HG03378 (cell line): ENCODE results near the gene MYO7B.

ENCODE experiments used
- ATAC-seq: cut with Tn5 transposase; IDR thresholded peaks from one replicate; pipeline ENCODE4 v1.9.1; 2021; ENCODE audit warnings: mild to moderate bottlenecking, moderate library complexity; ENCODE audit not compliant: unreplicated experiment

Gene MYO7B

DNA sequence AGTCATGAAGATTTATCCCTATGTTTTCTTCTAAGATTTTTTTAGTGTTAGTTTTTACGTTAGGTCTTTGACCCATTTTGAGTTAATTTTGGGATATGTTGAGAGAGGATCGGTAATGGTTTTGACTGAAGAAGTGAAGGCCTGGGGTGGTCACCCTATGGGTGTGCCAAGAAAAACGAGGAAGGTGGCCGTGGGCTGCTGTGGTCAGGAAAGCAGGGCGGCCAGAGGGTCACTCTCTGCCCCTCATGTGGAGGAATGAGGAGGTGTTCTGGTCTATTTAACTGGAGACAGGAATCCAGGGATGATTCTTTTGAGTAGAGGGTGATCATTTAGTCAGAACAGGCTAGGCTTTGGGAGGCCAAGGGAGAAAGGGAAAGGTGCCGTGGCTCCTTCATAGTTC lies 50.7 kb downstream of the MYO7B start:
- no peak for ATAC-seq

DNA sequence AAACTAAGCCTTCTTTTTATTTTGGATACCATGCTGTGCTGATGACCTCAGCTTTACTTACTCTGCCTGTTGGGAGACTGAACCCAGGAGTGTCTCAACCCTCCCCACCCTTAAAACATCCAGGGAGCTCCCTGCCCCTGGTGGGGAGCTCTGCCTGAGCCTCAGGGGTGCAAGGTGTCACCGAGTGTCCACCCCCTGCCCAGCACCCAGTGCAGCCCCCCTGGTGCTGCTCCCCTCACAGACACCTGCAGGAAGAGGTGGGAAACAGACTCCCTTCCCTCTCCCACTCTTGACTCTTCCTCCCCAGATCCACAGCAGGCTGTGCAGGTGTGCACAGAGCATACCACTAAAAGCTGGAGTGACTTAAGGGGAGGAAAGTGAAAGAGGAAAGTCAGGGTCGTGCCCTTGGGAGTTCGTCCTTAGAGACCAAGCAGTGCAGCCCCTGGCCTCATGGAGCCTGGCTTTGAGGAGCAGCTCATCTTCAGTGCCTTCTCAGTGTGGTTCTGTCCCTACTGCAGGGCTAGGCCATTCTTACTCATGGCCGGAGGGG lies 51.3 kb downstream of the MYO7B start:
- no peak for ATAC-seq

DNA sequence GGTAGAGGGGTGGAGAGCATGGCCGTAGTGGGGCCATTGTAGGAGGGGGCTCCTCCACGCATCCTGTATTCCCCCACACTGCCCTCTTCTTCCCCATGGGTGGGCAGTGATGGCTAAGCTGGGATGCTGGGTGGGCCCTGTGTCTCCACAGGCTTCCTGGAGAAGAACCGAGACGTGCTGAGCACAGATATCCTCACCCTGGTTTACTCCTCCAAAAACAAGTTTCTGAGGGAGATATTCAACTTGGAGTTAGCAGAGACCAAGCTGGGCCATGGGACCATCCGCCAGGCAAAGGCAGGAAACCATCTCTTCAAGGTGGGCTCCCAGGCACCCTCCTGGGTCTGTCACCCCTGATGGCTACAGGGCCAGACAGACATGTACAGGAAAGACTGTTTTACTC lies 52.8 kb downstream of the MYO7B start:
- ATAC-seq: no peak

DNA sequence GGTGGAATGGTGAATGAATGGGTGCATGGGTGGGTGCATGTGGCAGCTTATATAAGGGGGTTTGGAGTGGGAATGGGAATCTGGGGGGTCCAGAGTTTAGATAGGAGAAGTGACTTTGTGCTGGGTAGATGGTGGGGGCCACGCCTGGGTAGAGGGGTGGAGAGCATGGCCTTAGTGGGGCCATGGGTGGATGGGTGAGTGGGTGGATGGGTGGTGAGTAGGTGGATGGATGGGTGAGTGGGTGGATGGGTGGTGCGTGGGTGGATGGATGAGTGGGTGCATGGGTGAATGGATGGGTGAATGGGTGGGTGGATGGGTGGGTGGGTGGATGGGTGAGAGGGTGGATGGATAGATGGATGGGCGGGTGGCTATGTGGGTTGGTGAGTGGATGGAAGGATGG lies 53.9 kb downstream of the MYO7B start:
- ATAC-seq: no peak

DNA sequence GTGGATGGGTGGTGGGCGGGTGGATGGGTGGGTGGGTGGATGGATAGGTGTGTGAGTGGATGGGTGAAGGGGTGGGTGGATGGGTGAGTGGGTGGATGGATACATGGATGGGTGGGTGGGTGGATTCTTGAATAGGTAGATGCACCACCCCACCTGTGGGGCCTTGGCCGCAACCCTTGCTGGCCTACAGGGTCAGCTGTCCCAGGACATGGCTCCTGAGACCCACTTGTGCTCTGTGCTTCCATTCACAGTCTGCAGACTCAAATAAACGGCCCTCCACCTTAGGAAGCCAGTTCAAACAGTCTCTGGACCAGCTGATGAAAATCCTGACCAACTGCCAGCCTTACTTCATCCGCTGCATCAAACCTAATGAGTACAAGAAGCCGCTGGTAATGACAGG lies 54.4 kb downstream of the MYO7B start:
- no peak for ATAC-seq

DNA sequence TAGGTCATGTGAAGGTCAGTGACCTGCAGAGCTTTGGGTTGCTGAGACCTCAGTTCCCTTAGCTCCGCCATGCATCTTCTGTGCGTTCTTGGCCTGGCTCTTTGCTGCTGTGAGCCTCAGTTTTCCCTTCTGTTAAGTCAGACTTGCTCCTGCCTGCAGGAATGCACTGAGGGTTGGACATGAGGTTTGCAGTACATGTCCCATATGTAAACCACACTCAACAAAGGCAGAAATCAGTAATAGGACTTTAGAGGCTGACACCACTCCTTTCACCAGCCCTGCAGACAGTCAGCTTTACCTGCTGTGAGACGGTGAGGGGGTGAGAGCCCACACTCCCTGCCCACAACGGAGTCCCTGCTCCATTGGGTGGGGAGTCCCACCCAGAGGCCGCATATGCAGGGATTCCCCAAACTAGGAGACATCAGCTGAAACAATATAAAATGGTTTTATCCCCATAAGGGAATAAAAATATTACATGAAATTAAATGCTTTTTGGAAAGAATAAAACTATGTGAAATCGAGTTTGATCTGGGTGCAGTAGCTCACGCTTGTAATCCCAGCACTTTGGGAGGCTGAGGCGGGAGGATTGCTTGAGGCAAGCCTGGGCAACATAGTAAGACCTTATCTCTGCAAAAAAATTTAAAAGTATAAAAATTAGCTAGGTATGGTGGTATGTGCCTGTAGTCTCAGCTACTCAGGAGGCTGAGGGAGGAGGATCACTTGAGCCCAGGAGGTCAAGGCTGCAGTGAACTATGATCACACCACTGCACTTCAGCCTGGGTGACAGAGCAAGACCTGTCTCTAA lies 55.1 kb downstream of the MYO7B start:
- ATAC-seq: no peak

DNA sequence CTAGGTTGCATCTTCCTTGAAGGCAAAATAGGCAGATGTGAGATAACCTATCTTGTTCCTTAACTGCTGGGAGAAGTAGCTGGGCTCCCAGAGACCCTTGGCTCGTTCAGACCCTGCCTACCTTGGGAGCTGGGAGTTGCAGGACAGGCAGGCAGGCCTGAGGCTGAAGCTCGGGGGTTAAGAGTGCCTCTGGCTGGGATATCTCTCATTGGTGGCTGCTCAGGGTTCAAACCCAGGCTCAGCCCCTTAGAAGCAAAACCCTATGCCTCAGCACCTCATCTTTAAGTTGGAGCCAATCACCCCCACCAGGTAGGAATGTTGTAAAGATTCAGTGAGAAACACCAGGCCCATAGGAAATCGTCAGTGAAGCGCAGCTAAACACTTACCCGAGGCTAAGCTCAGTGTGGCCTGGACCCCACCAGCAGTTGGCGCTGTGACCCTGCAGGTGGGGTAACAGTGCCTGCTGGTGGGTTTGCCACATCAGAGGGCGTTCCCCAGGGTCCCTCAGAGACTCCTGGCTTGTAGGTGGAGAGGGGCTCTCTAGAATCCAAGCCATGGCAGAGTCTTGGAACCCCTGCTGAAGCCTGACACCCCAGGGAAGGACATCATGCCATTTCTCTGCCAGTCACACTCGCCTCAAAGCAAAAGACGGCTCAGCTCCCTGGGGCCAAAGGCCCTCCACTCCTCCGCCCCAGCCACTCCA lies 55.9 kb downstream of the MYO7B start:
- ATAC-seq: peak; percentile 60

DNA sequence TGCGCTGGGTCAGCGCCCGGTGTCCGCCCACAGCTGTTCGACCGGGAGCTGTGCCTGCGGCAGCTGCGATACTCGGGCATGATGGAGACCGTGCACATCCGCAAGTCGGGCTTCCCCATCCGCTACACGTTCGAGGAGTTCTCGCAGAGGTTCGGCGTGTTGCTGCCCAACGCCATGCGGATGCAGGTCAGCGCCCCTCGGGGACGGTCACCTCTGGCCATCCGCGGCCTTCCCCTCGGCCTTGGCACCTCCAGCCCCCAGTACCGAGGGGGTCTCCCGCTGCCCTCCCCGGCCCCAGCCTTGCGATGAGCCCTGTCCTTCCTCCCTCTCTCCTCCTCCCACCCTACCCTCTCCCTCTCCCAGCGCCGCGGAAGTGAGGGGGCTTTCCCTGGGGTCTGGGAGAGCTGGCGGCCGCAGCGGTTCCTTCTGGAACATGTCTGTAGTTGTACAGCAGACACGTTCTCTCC lies 57.3 kb downstream of the MYO7B start:
- ATAC-seq: no peak

DNA sequence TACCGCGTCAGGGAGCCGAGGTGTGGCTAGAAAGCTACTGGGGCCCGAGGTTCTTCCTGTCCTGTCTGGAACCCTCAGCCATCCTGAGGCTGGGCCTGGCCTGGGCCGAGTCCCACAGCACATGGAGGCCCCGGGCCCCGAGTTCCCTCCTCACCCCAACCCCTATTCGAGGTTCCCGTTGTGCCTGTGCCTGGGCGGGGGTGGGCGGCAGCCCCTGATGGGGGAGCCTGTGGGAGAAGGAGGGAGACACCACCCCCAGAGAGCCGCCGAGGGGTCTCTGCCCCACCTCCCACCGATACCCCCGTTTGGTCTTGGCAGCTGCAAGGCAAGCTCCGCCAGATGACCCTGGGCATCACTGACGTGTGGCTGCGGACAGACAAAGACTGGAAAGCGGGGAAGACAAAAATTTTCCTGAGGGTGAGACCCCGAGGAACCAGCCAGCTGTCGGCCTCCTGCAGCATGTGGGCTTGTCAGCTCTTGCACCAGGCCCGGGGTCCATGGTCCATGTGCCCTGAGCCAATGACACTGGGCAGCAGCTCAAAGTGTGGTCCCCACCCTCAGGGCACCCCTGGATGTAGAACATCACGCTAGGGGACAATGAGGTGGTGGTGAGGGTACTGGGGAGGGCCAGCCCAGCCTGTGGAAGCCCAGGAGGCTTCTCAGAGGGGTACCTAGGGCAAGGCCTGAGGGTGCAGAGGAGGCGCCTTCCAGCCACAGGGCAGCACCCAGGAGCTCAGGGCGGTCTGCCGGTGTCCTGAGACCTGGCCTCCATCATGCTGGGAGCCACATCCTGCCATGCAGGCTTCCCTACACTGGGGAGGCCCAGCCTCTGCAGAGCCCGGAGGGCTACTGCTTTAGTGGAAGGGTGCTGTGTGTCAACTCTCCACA lies 58.0 kb downstream of the MYO7B start:
- no peak for ATAC-seq

DNA sequence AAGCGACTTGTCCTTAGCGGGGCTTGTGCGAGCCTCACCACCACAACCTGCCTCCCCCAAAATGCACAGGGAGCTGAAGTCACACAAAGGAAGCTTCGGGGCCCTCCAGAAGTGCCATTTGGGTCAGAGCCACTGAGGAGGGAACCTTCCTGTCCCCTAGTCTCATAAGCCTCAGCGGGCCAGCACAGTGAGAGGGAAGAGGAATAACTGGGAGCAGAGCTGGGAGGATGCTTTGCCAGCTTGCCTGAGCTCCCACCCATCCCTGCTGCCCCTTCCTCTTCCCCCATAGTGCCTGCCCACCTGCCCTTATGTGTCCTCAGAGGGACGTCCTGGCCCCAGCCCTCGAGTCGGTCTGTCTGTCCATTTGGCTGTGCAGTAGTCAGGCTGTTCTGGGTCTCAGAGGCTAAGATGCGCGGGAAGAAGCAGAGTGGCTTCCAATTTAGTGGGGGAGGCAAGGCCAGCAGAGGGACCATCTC lies 58.7 kb downstream of the MYO7B start:
- ATAC-seq: no peak

DNA sequence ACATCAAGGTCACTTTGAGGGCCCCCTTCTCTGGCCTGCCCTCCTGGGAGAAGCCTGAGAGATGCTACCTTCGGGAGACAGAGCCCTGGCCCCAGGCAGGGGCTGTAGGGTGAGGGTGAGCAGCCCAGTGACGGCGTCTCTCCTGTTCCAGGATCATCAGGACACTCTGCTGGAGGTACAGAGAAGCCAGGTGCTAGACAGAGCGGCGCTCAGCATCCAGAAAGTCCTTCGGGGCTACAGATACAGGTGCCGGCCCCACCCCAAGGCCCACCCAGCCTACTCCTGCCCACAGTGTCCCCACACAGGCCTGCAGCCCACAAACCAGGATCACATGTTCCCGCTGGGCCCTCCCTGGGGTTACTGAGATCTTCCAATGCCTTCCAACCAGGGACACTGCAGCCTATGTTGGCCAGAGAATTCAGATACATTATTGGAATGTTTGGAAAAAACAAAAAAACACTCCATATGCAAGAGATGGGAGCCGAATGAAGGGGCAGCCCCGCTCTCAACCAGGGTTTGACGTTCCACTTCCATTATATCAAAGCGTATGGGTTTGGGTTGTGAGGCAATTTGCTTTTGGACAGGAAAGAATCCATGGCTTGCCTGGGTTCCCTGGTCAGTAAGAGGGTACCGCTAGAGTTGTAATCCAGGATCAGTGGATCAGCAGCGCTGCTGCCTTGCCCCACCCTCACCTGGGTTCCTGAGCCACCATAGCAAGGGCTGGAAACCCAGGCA lies 61.0 kb downstream of the MYO7B start:
- no peak for ATAC-seq

DNA sequence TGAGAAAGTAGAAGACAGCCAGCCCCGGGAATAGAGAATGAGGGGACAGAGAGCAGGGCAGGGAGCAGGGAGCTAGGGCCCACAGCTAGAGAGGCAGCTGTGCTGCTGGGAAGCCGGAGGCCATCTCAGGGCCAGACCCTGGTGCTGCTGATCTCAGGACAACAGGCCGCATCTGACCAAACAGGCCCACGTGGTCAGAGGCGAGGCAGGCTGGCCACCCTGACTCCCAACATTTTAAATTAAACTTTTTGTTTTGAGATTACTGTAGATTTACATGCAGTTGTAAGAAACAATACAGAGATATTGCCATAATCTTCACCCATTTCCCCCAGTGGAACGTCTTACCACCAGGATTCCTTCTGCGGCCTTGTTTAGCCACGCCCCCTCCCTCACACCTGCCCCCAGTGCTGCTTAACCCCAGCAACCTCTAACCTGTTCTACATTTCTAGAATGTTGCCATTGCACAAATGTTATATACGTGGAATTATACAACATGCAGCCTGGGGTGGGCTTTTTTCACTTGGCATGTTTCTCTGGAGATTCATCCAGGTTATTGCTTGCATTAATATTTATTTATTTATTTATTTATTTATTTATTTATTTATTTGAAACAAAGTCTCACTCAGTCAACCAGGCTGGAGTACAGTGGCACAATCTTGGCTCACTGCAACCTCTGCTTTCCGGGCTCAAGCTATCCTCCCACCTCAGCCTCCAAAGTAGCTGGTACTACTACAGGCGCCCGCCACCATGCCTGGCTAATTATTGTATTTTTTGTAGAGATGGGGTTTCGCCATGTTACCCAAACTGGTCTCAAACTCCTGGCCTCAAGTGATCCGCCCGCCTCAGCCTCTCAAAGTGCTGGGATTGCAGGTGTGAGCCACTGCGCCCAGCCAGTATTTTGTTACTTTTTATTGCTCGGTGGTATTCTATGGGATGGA lies 61.8 kb downstream of the MYO7B start:
- ATAC-seq: no peak

DNA sequence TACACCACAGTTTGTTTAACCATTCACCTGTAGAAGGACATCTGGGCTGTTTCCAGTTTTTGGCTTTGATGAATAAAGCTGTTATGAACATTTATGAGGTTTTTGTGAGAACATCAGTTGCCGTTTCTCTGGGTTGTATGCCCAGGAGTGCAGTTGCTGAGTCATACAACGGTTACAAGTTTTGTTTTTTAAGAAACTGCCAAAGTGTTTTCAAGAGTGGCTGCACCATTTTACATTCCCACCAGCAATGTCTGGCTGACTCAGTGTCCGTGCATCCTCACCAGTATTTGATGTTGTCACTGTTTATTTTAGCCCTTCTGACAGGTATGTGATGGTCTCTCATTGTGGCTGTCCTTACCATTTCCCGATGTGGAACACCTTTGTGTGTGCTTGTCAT lies 62.5 kb downstream of the MYO7B start:
- no peak for ATAC-seq

DNA sequence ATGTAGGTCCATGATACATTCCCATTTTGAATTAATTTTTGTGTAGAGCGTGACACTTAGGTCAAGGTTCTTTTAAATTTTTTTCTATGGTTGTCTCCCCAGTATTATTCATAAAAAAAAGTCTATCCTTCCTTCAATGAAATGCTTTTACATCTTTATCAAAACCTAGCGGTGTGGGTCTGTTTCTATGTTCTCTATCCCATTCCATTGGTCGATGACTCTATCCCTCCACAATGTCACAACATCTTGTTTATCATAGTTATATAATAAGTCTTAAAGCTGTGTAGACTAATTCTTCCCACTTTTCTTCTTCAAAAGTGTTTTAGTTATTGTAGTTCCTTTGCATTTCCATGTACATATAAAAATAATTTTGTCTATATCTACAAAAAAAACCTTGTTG lies 63.2 kb downstream of the MYO7B start:
- no peak for ATAC-seq

DNA sequence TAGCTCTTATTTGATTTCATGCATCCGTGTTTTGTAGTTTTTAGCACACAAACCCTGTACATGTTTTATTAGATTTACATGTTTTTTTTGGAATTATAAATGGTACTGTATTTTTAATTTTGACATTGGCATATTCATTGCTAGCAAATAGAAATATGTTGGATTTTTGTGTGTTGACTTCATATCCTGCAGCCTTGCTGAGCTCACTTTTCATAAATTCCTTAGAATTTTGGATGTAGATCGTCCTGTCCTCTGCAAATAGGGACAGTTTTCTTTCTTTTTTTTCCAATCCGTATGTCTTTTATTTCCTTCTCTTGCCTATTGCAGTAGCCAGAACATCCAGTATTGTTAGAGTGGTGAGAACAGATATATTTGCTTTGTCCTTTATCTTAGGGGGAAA lies 63.7 kb downstream of the MYO7B start:
- no peak for ATAC-seq

DNA sequence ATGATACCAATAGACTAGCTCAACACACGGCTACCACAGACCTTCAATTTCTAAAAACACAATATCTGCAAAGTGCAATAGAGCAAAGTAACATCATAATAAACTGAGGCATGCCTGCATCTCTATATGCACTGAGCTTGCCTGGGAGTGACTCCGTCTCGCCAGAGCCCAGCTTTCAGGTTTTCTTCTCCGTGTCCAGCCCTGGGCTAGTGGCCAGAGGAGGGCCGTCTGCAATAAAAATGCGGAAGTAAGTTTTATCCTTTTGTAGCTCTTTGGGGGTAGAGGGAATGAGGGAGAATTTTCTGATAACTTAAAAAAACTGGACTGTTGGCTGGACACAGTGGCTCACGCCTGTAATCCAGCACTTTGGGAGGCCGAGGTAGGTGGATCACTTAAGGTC lies 69.5 kb downstream of the MYO7B start:
- no peak for ATAC-seq

DNA sequence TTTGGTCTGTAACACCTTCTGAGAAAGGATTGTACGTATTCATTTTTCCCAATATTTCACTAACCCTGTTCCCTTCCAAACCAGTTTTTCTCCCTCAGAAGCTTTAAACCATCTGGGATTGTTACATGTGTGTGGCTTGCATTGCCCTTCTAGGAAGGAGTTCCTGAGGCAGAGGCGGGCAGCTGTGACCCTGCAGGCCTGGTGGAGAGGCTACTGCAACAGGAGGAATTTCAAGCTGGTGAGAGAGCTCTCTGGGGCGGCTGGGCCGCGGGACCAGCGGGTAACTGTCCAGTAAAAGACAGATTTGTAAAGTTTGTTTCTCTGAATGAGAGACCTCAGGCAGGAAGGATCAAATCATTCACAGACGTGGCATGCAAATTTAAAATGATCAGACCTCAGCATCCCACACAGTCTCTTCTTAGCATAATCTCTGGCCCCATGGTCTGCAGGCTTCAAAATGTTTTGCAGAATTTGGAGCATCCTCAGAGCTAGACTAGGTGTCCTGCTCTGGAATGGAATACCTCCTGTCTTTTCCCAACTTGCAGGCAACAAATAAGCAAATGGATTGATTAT lies 70.3 kb downstream of the MYO7B start:
- ATAC-seq: no peak

DNA sequence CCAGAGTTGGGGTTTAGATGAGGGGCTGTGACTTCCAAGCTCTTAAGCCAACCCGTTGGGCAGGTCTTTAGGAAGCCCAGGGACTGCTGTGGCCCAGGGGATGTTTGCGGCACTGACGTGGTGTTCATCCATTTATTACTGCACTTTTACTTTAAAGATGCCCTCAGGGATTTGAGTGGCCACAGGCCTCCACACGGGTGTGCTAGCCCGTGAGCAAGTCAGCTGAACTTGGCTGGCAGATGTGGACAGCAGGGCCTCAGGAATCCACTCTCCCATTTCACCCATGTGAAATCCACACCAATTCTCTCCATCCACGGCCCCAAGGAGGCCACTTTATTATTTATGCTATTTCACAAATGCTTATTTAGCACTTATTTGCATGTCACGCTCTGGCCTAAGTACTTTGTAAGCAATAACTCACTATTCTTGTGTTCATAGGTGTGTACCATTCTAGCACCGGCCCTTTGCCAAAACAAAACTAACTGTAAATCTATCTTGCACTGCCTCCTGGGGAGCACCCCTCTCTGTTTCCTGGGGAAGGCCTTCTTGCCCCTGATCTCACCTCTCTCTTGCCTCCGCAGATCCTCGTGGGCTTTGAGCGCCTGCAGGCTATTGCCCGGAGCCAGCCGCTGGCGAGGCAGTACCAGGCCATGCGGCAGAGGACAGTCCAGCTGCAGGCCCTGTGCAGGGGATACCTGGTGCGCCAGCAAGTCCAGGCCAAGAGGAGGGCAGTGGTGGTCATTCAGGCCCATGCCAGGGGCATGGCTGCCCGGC lies 71.3 kb downstream of the MYO7B start:
- ATAC-seq: no peak
